ENCODE data around the gene CAV1. TPM values are rescaled to one million over a fixed set of nuclear protein-coding genes. Genes with fewer than 3 reads are reported as not detected.

Gene CAV1
- total RNA-seq, 1 donor from 2014 or later, result 14.4 TPM

DNA sequence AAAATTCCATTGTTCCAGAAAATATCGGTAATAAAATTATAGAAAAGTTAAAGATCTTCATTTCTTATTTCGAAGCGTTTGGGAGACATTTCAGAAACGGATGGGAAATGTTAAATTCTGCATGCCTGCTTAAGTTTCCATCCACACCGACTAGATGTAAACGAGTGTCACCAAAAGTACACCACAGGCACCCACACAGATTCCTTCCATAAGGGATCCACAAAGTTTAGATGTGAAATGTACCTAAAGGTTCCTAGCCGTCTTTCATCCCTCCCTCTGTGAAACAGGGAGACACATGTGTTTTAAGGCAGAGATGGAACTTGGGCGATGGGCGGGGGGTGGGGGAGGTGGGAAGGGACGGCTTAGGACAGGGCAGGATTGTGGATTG is 621 bp upstream of the CAV1 start:
- Mint-ChIP-seq H3K4me1 (ENCODE audit: unreplicated experiment) (peaks cover 14% of the 10 kb centered on the region), H3K9me3 (no peaks in the 10 kb centered on the region), H3K4me3 (peak overlapping the region; percentile 93), H3K36me3 (no peaks in the 10 kb centered on the region), H3K27me3 (peaks cover 64% of the 10 kb centered on the region), H3K27ac (no peak overlapping the region)
- no peak for DNase-seq (ENCODE audit: extremely low spot score, unreplicated experiment)
- TF ChIP-seq, protein P1, sequence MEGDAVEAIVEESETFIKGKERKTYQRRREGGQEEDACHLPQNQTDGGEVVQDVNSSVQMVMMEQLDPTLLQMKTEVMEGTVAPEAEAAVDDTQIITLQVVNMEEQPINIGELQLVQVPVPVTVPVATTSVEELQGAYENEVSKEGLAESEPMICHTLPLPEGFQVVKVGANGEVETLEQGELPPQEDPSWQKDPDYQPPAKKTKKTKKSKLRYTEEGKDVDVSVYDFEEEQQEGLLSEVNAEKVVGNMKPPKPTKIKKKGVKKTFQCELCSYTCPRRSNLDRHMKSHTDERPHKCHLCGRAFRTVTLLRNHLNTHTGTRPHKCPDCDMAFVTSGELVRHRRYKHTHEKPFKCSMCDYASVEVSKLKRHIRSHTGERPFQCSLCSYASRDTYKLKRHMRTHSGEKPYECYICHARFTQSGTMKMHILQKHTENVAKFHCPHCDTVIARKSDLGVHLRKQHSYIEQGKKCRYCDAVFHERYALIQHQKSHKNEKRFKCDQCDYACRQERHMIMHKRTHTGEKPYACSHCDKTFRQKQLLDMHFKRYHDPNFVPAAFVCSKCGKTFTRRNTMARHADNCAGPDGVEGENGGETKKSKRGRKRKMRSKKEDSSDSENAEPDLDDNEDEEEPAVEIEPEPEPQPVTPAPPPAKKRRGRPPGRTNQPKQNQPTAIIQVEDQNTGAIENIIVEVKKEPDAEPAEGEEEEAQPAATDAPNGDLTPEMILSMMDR (conservative IDR thresholded peaks at IDR 0.05), result no peak

DNA sequence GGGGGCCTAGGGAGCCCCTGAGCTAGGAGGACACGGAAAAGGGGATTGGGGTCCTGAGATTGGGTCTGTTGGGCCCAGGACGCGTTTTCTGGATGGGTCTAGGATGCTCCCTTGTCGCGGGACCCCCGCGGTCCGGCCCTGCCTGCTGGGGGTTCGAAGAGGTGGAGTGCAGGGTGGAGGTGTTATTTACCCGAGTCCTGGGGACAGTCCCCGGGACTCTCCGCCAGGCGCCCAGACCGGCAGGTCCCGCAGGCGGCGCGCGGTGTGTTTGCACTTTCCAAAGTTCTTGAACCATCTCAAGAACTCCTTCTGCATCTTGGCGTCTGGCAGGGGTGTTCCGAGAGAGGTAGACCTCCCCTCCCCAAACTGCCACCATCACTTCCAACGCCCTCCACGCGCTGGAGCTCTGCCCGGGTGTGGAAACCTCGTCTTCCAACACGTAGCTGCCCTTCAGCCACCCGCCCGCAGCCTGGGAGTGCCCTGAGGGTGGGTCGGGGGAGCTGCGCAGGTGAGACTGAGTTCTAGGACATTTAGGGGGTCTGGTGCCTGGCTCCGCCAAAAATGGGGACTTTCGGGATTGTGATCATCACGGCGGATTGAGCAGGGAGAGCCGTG is 569 bp downstream of the CAV1 start:
- TF ChIP-seq, protein P1 (conservative IDR thresholded peaks at IDR 0.05), result no peak
- Mint-ChIP-seq H3K27ac (peak overlapping the region; percentile 89), H3K9me3 (no peaks in the 10 kb centered on the region), H3K27me3 (peaks cover 69% of the 10 kb centered on the region), H3K4me3 (peak overlapping the region; percentile 93), H3K36me3 (no peaks in the 10 kb centered on the region), H3K4me1 (ENCODE audit: unreplicated experiment) (peaks cover 14% of the 10 kb centered on the region)
- DNase-seq (ENCODE audit: extremely low spot score, unreplicated experiment), result no peak

DNA sequence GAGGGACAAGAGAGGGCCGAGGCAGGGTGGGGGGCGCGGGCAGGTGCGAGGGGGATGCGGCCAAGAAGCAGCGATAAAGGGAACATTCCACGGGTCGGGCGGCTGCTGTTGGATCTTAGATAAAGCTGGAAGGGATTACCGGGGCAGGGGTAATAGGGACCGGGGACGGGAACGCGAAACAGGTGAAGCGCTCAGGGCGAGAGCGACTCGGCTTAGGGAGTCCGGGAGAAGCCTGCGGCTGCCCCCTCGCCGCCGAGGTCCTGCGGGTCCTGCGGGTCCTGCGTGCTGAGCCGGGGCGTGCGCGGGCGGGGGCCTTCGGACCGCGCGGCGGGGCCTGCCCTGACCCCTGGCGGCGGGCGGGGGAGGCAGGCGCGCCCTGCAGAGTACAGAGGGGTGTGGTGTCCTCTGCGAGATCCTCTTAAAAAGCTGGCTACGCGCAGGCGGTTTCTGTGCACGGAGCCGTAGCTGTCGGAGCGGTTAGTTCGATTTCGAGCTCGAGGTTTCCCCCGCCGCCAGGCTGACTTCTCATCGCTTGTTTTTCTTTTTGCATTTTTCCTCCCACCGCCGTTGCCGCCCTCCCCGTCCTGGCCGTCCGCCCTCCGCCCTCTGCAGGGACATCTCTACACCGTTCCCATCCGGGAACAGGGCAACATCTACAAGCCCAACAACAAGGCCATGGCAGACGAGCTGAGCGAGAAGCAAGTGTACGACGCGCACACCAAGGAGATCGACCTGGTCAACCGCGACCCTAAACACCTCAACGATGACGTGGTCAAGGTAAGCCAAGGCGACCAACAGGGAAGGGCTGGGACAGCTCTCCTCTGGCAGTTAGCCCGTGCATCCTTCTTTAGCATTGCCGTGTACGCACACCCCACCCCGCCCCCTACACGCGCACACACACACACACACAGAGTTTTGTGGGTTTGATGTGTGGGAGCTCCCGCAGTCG is 1.4 kb downstream of the CAV1 start:
- H3K36me3 Mint-ChIP-seq, result no peaks in the 10 kb centered on the region
- TF ChIP-seq, protein P1 (conservative IDR thresholded peaks at IDR 0.05), result peak; percentile 89
- peak overlapping the region; percentile 93 for H3K4me3 Mint-ChIP-seq
- peaks cover 14% of the 10 kb centered on the region for H3K4me1 Mint-ChIP-seq (ENCODE audit: unreplicated experiment)
- peaks cover 69% of the 10 kb centered on the region for H3K27me3 Mint-ChIP-seq
- peak overlapping the region; percentile 87 for H3K27ac Mint-ChIP-seq
- DNase-seq (ENCODE audit: extremely low spot score, unreplicated experiment), result peak; percentile 82
- H3K9me3 Mint-ChIP-seq, result no peaks in the 10 kb centered on the region

DNA sequence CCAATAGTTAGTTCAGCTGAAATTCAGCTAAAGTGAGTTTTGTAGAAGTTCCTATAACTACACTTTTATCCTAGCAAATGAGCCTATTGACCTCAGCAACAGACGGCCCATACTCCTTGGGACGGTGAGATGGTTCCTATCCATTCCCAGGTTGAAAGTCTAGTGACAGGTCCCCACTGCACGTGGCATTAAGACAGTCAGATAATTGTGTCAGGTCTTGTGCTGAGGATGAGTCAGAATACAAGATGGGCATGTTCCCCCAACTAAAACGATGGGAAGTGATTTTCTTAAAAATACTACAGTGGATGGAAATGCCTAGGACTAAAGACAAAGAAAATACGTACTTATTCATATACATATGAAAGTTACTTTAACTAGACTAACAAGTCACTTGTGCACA is 2.1 kb downstream of the CAV1 start:
- H3K9me3 Mint-ChIP-seq, result no peaks in the 10 kb centered on the region
- H3K27ac Mint-ChIP-seq, result peak overlapping the region; percentile 64
- peaks cover 66% of the 10 kb centered on the region for H3K27me3 Mint-ChIP-seq
- peaks cover 14% of the 10 kb centered on the region for H3K4me1 Mint-ChIP-seq (ENCODE audit: unreplicated experiment)
- no peak for DNase-seq (ENCODE audit: extremely low spot score, unreplicated experiment)
- TF ChIP-seq, protein P1 (conservative IDR thresholded peaks at IDR 0.05), result no peak
- H3K4me3 Mint-ChIP-seq, result peak overlapping the region; percentile 93
- no peaks in the 10 kb centered on the region for H3K36me3 Mint-ChIP-seq

DNA sequence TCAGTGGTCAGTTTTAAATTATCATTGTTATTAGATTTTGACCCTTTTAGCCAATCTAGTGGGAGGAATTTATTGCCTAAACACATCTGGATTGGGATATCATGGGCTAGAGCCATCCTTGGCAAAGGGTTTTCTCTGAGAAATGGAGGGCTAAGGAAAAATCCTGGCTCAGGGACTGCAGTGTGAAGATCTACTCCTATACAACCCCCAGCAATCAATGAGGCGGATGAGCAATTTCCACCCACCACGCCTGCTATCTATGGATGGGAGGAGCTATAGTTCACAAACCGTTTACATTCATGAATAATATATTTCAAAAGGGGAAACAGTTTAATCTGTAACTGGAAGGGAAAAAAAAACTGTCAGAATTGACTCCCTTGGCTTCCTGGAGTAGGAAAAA is 2.7 kb downstream of the CAV1 start:
- H3K4me3 Mint-ChIP-seq, result peak overlapping the region; percentile 93
- TF ChIP-seq, protein P1 (conservative IDR thresholded peaks at IDR 0.05), result no peak
- peaks cover 14% of the 10 kb centered on the region for H3K4me1 Mint-ChIP-seq (ENCODE audit: unreplicated experiment)
- peaks cover 61% of the 10 kb centered on the region for H3K27me3 Mint-ChIP-seq
- DNase-seq (ENCODE audit: extremely low spot score, unreplicated experiment), result no peak
- no peaks in the 10 kb centered on the region for H3K9me3 Mint-ChIP-seq
- no peak overlapping the region for H3K27ac Mint-ChIP-seq
- H3K36me3 Mint-ChIP-seq, result no peaks in the 10 kb centered on the region
